Pancreas (tissue), 10 donors: ENCODE results near the gene CPXM2. TPM values are rescaled to one million over a fixed set of nuclear protein-coding genes. Genes with fewer than 3 reads are reported as not detected.

ENCODE experiments used
- ATAC-seq, 4 donors: fragments of 200-7000 bp; cut with Tn5 transposase; one replicate each; pipeline versions ENCODE4 v1.8.0 to v1.9.1; 2020; ENCODE audit warnings: mild to moderate bottlenecking in 4 of 4, moderate library complexity in 4 of 4
- DNase-seq, 6 donors: peaks; one replicate each; pipeline ENCODE4 v3.0.0-alpha.2; 2020
- FAIRE-seq: peaks from 2 replicates; lab custom pipeline; 2012; peaks lifted over from hg19 to GRCh38; lab: Jason Lieb, UNC
- H3K27ac ChIP-seq, 4 donors: fragments of 200-600 bp; sonication (generic); 1 replicate in 3 of 4; 2 replicates in 1 of 4; pipeline versions ENCODE4 v1.5.0 to v1.8.0; 2020
- H3K27me3 ChIP-seq, 4 donors: fragments of 200-600 bp; one replicate each; pipeline ENCODE4 v1.8.0; 2021
- H3K36me3 ChIP-seq, 3 donors: fragments of 200-600 bp; sonication (generic) in 1 of 3; one replicate each; pipeline versions ENCODE4 v1.5.0 to v1.8.0; 2020 to 2021
- H3K4me1 ChIP-seq, 3 donors: fragments of 200-600 bp; one replicate each; pipeline ENCODE4 v1.8.0; 2021
- H3K4me3 ChIP-seq, 4 donors: fragments of 200-600 bp; sonication (generic) in 2 of 4; one replicate each; pipeline versions ENCODE4 v1.5.0 to v1.8.0; 2020 to 2021
- H3K9me3 ChIP-seq, 4 donors: fragments of 200-600 bp; one replicate each; pipeline ENCODE4 v1.8.0; 2021
- WGBS, 2 donors: extraction: QIAGEN DNeasy Blood & Tissue Kit; methylation state at CpG; one replicate each; pipeline ENCODE4 v1.1.7; 2013; 5-methylcytosine and 5-hydroxymethylcytosine counted together
- intact Hi-C, 3 donors: fragments of 100-400 bp; cut with DNase I; formaldehyde crosslinking; loops; one replicate each; pipeline versions ENCODE4 v1.11.1 to v1.14.2; 2022
- polyA plus RNA-seq, 2 donors: library from polyadenylated mRNA; stranded (reverse); fragments of 200-250 nt; gene quantifications; one replicate each; pipeline ENCODE4 v1.2.3, GENCODE V29; 2013
- total RNA-seq, 6 donors: library from RNA; stranded (reverse); fragmentation: NEBNext Ultra II Directional in 4 of 6; extraction: Animal tissue kit (Norgen Biotek cat#: 25700) in 4 of 6; gene quantifications; one replicate each; pipeline versions ENCODE4 v1.2.1 to v1.2.4, GENCODE V29; 2021 to 2023
- TF ChIP-seq, protein P1 (sequence below), 4 donors: fragments of 200-600 bp; sonication (generic) in 3 of 4; IDR thresholded peaks; one replicate each; pipeline versions ENCODE4 v1.5.0 to v1.8.0; 2021; ENCODE audit warnings: antibody characterized with exemption in 4 of 4
- donor health status: healthy with polysubstance abuse.
- donor health status: DM: no; HTN: no; CAD: no; lungs with moderate emphysema.
- donor health status: DM: no; HTN: no; CAD: no.
- donor health status: control.
- donor health status: control.
- donor health status: Bipolar disorder and iron deficiency.
- donor health status: DM: yes; HTN: yes; CAD: no.
- donor health status: DM: no; HTN: no; CAD: no.
- donor health status: DM: no; HTN: no; CAD: no.
- donor health status: DM: yes; HTN: yes; CAD: no.

Gene CPXM2
- total and polyA plus RNA-seq, 8 donors = 0.46 to 3.9 (median 1.2) TPM

DNA sequence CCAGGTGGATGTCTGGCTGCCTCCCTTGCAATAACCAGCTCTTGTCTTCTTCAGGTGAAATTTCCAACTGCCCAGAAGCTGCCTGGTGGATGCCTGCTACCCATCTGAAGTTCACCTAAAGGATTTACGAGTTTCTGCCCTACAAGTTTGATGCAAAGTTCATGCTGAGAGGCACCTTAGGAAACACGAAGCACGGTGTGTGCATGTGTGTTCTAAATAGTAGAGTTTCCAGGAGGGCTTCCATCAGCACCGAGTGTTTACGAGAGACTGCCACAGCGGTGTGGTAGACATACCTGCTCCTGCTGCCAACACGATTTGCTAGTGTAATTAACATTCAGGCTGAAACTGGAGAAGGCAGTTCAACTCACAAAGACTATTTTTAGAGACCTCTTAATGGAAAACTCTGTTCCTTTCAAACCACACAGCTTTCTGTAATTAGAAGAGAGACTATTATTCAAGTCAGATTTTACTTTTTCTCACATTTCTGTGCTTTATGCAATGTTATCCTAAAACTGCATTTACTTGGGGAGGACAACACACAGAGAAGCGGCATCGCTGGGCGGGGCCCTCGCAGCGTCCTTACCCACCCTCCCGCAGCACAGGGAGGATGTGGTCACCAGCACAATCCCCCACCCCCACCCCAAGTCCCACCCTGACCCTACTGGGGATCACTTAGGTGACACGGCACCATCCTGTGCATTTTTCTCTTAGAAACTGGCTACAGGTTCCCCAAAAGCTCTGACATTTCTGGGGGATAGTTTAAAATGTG lies 15.5 kb upstream of the CPXM2 start:
- ATAC-seq (no peak), DNase-seq (no peak), FAIRE-seq (no peak)
- H3K4me3 ChIP-seq = no peak overlapping the region
- intact Hi-C loops = no loop called here
- H3K9me3 ChIP-seq = no peaks in the 10 kb centered on the region
- no peaks in the 10 kb centered on the region for H3K36me3 ChIP-seq
- no peaks in the 10 kb centered on the region for H3K4me1 ChIP-seq
- WGBS, 2 donors = 42 to 51% methylated on average over 14 of the region's 14 CpGs
- TF ChIP-seq, protein P1, sequence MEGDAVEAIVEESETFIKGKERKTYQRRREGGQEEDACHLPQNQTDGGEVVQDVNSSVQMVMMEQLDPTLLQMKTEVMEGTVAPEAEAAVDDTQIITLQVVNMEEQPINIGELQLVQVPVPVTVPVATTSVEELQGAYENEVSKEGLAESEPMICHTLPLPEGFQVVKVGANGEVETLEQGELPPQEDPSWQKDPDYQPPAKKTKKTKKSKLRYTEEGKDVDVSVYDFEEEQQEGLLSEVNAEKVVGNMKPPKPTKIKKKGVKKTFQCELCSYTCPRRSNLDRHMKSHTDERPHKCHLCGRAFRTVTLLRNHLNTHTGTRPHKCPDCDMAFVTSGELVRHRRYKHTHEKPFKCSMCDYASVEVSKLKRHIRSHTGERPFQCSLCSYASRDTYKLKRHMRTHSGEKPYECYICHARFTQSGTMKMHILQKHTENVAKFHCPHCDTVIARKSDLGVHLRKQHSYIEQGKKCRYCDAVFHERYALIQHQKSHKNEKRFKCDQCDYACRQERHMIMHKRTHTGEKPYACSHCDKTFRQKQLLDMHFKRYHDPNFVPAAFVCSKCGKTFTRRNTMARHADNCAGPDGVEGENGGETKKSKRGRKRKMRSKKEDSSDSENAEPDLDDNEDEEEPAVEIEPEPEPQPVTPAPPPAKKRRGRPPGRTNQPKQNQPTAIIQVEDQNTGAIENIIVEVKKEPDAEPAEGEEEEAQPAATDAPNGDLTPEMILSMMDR (IDR thresholded peaks at IDR 0.05) = no peak
- H3K27me3 ChIP-seq = no peaks in the 10 kb centered on the region
- no peak overlapping the region for H3K27ac ChIP-seq

DNA sequence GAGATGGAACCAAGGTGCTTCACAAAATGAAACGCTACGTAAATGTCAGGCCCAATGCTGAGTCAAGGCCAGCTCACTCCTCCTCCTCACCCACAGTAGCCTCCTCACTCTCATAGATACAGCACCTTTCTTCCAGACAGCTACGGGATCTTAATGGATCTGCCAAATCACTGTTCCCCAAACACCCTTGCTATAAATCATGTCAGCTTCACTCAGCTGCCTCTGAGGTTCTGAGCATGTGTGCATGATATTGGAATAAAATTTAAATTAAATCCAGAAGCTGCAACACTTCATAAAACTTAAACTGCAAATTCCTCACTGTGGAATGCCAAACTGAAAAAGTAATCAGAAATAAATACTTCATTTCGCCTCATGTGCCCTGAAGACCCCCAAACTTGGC lies 14.7 kb upstream of the CPXM2 start:
- Histone ChIP-seq H3K27ac (no peak overlapping the region), H3K4me1 (no peaks in the 10 kb centered on the region), H3K9me3 (no peaks in the 10 kb centered on the region), H3K4me3 (no peak overlapping the region), H3K36me3 (no peaks in the 10 kb centered on the region), H3K27me3 (no peaks in the 10 kb centered on the region)
- intact Hi-C loops = no loop called here
- 46 to 70% methylated on average over 4 of the region's 4 CpGs for WGBS, 2 donors
- DNase-seq (no peak), ATAC-seq (no peak), FAIRE-seq (no peak)
- TF ChIP-seq, protein P1 (IDR thresholded peaks at IDR 0.05) = no peak

DNA sequence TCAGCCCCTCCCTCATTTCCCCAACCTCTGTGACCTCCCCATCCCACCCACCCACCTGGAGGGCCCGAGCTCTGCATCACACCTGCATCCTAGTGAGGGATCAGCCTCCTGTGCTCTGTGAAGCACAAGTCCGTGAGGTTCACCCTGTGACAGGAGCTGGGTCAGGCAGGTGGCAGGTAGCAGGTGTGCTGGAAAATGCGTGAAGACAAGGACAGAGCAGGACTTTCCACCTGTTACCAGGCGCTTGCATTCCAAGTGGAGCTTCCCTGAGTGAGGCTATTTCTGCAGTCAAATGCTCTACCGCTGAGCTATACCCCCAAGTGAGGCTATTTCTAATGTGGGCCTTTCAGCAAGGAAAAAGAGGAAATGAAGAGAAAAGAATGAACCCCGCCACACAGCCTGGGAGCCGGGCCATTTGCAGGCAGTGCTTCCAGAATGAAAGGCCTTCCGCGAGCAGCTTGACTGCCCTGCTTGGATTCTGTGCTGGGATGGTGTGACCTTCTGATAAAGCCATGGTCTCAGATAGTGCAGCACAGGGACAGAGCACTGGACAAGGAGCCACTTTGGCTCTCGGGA lies 13.3 kb upstream of the CPXM2 start:
- TF ChIP-seq, protein P1 (IDR thresholded peaks at IDR 0.05) = no peak
- FAIRE-seq (no peak), DNase-seq (no peak), ATAC-seq (no peak)
- intact Hi-C loops = no loop called here
- Histone ChIP-seq H3K27ac (no peak overlapping the region), H3K36me3 (no peaks in the 10 kb centered on the region), H3K9me3 (no peaks in the 10 kb centered on the region), H3K27me3 (no peaks in the 10 kb centered on the region), H3K4me1 (no peaks in the 10 kb centered on the region), H3K4me3 (no peak overlapping the region)
- 44 to 50% methylated on average over 10 of the region's 10 CpGs for WGBS, 2 donors

DNA sequence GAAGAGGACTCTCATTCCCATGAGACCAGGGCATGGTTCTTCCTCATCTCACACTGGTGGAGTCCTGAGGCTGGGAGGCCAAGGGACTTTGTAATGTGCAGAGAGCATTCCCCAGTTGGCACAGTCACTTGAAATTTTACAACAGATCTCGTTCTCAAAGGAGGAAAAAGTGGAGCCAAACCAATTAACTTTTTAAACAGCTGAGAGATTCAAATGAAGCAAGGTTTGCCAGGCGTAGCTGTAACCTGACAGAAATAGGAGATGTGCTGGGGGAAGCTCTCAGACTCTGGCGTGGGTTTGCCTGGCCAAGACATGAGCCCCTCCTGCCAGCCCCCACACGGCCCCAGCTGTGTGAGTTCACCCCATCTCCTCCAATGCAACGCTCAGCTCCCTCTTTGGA lies 12.0 kb upstream of the CPXM2 start:
- DNase-seq = no peak
- no peaks in the 10 kb centered on the region for H3K4me1 ChIP-seq
- no peaks in the 10 kb centered on the region for H3K36me3 ChIP-seq
- no peaks in the 10 kb centered on the region for H3K27me3 ChIP-seq
- FAIRE-seq = no peak
- no peak overlapping the region for H3K4me3 ChIP-seq
- WGBS, 2 donors = 39 to 41% methylated on average over 5 of the region's 5 CpGs
- H3K27ac ChIP-seq = no peak overlapping the region
- ATAC-seq = no peak
- TF ChIP-seq, protein P1 (IDR thresholded peaks at IDR 0.05) = no peak
- no peaks in the 10 kb centered on the region for H3K9me3 ChIP-seq
- intact Hi-C loops = no loop called here

- no peaks in the 10 kb centered on the region for H3K36me3 ChIP-seq
- WGBS, 2 donors = 84% methylated on average over 4 of the region's 4 CpGs
- no peak overlapping the region for H3K27ac ChIP-seq
- FAIRE-seq (no peak), ATAC-seq (no peak), DNase-seq (no peak)
- TF ChIP-seq, protein P1 (IDR thresholded peaks at IDR 0.05) = no peak
- no peaks in the 10 kb centered on the region for H3K4me1 ChIP-seq
- H3K4me3 ChIP-seq = no peak overlapping the region
- no peaks in the 10 kb centered on the region for H3K27me3 ChIP-seq
- intact Hi-C loops = no loop called here
- no peaks in the 10 kb centered on the region for H3K9me3 ChIP-seq
Measured at GRCh38 chr10:123901621-123902020, 10.0 kb upstream of the CPXM2 start.
